Gastrocnemius medialis (tissue), 4 donors: ENCODE measurements around the gene KAT14.
"Not testable (repeated sequence)": the region's sequence is repeated elsewhere in the genome, so short reads cannot be mapped to it uniquely, and the experiment has no call there.

Experiments
- POLR2A ChIP-seq, 2 donors: fragments of 450-650 bp; IDR thresholded peaks; one replicate each; pipeline ENCODE4 v1.6.1; 2017; ENCODE audit warnings: antibody characterized with exemption in 2 of 2, mild to moderate bottlenecking in 2 of 2, moderate library complexity in 2 of 2
- TF ChIP-seq, protein P1 (sequence below), 5 experiments: fragments of 450-650 bp in 3 of 5; fragments of 200-600 bp in 2 of 5; sonication (generic) in 2 of 5; IDR thresholded peaks in 4 of 5; conservative IDR thresholded peaks in 1 of 5; 1 replicate in 4 of 5; 2 replicates in 1 of 5; pipeline ENCODE4 v1.5.1; 2016 to 2019; ENCODE audit warnings: antibody characterized with exemption in 5 of 5, mild to moderate bottlenecking in 3 of 5, moderate library complexity in 3 of 5

DNA sequence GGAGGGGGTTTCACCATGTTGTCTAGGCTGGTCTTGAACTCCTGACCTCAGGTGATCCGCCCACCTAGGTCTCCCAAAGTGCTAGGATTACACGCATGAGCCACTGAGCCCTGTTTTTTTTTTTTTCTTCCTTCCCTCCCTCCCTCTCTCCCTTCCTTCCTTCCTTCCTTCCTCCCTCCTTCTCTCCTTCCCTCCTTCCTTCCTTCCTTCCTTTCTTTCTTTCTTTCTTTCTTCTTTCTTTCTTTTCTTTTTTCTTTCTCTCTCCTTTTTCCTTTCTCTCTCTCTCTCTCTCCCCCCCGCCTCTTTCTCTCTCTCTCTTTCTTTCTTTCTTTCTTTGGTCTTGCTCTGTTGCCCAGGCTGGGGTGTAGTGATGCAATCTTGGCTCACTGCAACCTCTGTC, 49.4 kb upstream of the KAT14 start:
- TF ChIP-seq POLR2A (IDR thresholded peaks at IDR 0.05) = not testable (repeated sequence)
- TF ChIP-seq, protein P1, sequence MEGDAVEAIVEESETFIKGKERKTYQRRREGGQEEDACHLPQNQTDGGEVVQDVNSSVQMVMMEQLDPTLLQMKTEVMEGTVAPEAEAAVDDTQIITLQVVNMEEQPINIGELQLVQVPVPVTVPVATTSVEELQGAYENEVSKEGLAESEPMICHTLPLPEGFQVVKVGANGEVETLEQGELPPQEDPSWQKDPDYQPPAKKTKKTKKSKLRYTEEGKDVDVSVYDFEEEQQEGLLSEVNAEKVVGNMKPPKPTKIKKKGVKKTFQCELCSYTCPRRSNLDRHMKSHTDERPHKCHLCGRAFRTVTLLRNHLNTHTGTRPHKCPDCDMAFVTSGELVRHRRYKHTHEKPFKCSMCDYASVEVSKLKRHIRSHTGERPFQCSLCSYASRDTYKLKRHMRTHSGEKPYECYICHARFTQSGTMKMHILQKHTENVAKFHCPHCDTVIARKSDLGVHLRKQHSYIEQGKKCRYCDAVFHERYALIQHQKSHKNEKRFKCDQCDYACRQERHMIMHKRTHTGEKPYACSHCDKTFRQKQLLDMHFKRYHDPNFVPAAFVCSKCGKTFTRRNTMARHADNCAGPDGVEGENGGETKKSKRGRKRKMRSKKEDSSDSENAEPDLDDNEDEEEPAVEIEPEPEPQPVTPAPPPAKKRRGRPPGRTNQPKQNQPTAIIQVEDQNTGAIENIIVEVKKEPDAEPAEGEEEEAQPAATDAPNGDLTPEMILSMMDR (IDR thresholded peaks at IDR 0.05 in 4 of 5, conservative IDR thresholded peaks at IDR 0.05 in 1 of 5) = not testable (repeated sequence)
